Measurements from ENCODE around the gene SKAP1.

DNA sequence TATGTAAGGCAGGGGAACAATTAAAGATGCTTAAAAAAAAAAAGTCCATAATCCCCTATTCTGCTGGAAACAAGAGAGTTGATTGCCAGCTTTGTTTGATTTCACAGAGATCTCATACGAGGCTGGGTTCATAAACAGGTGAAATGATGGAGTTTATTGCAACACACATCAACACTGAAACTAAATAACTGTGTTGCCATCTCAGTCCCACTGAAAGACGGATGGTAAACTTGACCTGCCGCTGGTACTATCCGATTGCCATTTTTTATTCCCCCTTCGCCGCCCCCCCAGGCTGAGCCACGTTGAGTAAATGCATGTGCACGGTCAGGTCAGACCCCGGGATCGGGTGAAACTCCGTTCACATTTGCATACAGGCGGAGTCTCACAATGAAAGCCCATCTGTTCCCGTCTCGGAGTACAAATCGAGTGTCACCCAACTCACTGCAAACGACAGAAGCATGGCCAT lies 119.2 kb downstream of the SKAP1 start:
- TF ChIP-seq, protein P1, sequence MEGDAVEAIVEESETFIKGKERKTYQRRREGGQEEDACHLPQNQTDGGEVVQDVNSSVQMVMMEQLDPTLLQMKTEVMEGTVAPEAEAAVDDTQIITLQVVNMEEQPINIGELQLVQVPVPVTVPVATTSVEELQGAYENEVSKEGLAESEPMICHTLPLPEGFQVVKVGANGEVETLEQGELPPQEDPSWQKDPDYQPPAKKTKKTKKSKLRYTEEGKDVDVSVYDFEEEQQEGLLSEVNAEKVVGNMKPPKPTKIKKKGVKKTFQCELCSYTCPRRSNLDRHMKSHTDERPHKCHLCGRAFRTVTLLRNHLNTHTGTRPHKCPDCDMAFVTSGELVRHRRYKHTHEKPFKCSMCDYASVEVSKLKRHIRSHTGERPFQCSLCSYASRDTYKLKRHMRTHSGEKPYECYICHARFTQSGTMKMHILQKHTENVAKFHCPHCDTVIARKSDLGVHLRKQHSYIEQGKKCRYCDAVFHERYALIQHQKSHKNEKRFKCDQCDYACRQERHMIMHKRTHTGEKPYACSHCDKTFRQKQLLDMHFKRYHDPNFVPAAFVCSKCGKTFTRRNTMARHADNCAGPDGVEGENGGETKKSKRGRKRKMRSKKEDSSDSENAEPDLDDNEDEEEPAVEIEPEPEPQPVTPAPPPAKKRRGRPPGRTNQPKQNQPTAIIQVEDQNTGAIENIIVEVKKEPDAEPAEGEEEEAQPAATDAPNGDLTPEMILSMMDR (IDR thresholded peaks at IDR 0.05 in 4 of 5, conservative IDR thresholded peaks at IDR 0.05 in 1 of 5), result no peak
- TF ChIP-seq POLR2A (IDR thresholded peaks at IDR 0.05), result no peak

Measured in gastrocnemius medialis (tissue), 4 donors.